ENCODE measurements around the gene COMMD6. TPM values are rescaled to one million over a fixed set of nuclear protein-coding genes. Genes with fewer than 3 reads are reported as not detected.

The COMMD6 gene
- total and polyA plus RNA-seq, 9 of the 15 experiments (the other 6 are each of a cell fraction or from before 2014, with no cell fraction given): 32.6 to 116 (median 65.0) TPM

GRCh38 chr13:75482070-75482819 lies 55.4 kb downstream of the COMMD6 start, which contains the start of gene TBC1D4 (continued):
- TF ChIP-seq ZBTB34 (CRISPR knock-in tag; IDR thresholded peaks at IDR 0.05): no peak
- TF ChIP-seq NR2C2 (CRISPR knock-in tag; IDR thresholded peaks at IDR 0.05): no peak
- peak; percentile 41; the same call in 1 of the 2 replicates for TF ChIP-seq NR2C2 (tag; IDR thresholded peaks at IDR 0.05)
- no peak for TF ChIP-seq ZNF518B (CRISPR knock-in tag; IDR thresholded peaks at IDR 0.05)
- TF ChIP-seq NRF1 (conservative IDR thresholded peaks at IDR 0.05 in 1 of 2, IDR thresholded peaks at IDR 0.05 in 1 of 2): peak; percentile 17 to 31; a peak in 1 of 4 replicates
- no peak for TF ChIP-seq PPARD (CRISPR knock-in tag; IDR thresholded peaks at IDR 0.05)
- TF ChIP-seq ELK3 (CRISPR knock-in tag; IDR thresholded peaks at IDR 0.05): no peak
- no peak for TF ChIP-seq HSF4 (CRISPR knock-in tag; IDR thresholded peaks at IDR 0.05; ENCODE audit: borderline replicate concordance)
- no peak for TF ChIP-seq ZNF511 (CRISPR knock-in tag; IDR thresholded peaks at IDR 0.05)
- no peak for TF ChIP-seq RERE (CRISPR knock-in tag; IDR thresholded peaks at IDR 0.05; ENCODE audit: borderline replicate concordance)
- peak; percentile 47 for TF ChIP-seq CXXC5 (CRISPR knock-in tag; IDR thresholded peaks at IDR 0.05)
- TF ChIP-seq GABPA (tag; conservative IDR thresholded peaks at IDR 0.05; ENCODE audit: low read depth): 0 out of 2 replicates have a peak, but pooled peaks have one; percentile 31

All from K562 (cell line).